ENCODE measurements around the gene PSMD11.

- no peak for TF ChIP-seq CTCF (IDR thresholded peaks at IDR 0.05)
- TF ChIP-seq, protein P1, sequence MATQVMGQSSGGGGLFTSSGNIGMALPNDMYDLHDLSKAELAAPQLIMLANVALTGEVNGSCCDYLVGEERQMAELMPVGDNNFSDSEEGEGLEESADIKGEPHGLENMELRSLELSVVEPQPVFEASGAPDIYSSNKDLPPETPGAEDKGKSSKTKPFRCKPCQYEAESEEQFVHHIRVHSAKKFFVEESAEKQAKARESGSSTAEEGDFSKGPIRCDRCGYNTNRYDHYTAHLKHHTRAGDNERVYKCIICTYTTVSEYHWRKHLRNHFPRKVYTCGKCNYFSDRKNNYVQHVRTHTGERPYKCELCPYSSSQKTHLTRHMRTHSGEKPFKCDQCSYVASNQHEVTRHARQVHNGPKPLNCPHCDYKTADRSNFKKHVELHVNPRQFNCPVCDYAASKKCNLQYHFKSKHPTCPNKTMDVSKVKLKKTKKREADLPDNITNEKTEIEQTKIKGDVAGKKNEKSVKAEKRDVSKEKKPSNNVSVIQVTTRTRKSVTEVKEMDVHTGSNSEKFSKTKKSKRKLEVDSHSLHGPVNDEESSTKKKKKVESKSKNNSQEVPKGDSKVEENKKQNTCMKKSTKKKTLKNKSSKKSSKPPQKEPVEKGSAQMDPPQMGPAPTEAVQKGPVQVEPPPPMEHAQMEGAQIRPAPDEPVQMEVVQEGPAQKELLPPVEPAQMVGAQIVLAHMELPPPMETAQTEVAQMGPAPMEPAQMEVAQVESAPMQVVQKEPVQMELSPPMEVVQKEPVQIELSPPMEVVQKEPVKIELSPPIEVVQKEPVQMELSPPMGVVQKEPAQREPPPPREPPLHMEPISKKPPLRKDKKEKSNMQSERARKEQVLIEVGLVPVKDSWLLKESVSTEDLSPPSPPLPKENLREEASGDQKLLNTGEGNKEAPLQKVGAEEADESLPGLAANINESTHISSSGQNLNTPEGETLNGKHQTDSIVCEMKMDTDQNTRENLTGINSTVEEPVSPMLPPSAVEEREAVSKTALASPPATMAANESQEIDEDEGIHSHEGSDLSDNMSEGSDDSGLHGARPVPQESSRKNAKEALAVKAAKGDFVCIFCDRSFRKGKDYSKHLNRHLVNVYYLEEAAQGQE (IDR thresholded peaks at IDR 0.05; ENCODE audit: insufficient read depth in 1 of 2, low read depth in 2 of 2, low read length in 1 of 2) = no peak
- no peak for TF ChIP-seq POLR2AphosphoS5 (IDR thresholded peaks at IDR 0.05; ENCODE audit: low read depth, low read length)
- TF ChIP-seq SIN3A (IDR thresholded peaks at IDR 0.05; ENCODE audit: borderline replicate concordance, insufficient read depth, low read depth, low read length) = no peak
Measured at GRCh38 chr17:32510466-32510865, 66.2 kb downstream of the PSMD11 start.

Measured in Panc1 (cell line).